GM19328 (cell line): ENCODE results near the gene COL23A1.

Source experiments
- ATAC-seq: cut with Tn5 transposase; IDR thresholded peaks from one replicate; pipeline ENCODE4 v1.9.1; 2021; ENCODE audit warnings: mild to moderate bottlenecking, moderate library complexity; ENCODE audit not compliant: unreplicated experiment

The COL23A1 gene

DNA sequence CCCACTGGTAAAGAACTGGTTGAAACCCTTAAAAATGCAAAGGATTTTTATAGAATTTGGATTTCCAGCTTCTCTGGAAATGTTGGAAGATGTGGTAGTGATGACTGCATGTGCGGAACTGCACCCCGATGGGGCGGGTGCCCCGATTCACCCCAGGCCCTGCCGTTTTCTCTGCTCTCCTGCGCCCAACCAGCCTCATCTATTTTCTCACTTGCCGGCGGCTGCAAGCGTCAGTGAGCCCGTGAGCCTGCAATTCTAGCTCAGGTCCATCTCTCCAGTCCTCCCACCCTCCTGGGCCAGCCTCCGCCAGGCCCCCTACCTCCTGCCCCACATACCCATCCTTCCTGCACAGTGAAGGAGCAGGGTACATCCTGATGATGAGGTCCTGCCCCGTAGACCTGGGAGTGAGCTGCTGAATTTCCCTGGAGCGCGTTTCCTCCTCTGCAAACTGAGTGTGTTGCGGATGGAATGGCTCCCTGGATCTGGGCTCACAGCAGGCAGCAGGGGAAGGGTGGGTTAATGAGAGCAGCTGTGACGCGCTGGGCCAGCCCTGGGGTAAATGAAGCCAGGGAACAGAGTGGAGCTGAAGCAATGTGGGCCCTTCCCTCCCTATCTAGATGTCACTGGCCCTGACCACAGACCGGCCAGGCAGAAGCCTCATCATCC is 311.7 kb downstream of the COL23A1 start:
- ATAC-seq, result no peak

- no peak for ATAC-seq
These were observed 312.3 kb downstream of the COL23A1 start for GRCh38 chr5:178277866-178278265.

DNA sequence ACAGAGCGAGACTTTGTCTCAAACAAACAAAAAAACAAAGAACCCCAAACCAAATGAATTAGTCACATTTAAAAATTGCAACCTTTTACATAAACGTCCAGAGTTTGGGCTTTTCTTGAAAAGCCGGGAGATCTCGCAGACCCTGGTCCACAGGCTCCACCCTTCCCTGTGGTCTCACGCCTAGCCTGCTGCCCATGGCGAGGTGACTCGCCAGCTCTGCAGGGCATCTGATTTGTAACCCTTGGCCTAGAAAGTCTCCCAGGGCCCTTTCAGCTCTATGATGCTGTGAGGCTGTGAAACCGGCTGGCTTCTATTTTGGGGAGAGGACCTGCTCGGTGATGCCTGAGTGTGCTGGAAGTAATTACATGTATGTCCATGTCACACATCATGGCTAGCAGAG is 312.8 kb downstream of the COL23A1 start:
- ATAC-seq, result no peak

GRCh38 chr5:178274781-178275537 is 315.2 kb downstream of the COL23A1 start:
- no peak for ATAC-seq

DNA sequence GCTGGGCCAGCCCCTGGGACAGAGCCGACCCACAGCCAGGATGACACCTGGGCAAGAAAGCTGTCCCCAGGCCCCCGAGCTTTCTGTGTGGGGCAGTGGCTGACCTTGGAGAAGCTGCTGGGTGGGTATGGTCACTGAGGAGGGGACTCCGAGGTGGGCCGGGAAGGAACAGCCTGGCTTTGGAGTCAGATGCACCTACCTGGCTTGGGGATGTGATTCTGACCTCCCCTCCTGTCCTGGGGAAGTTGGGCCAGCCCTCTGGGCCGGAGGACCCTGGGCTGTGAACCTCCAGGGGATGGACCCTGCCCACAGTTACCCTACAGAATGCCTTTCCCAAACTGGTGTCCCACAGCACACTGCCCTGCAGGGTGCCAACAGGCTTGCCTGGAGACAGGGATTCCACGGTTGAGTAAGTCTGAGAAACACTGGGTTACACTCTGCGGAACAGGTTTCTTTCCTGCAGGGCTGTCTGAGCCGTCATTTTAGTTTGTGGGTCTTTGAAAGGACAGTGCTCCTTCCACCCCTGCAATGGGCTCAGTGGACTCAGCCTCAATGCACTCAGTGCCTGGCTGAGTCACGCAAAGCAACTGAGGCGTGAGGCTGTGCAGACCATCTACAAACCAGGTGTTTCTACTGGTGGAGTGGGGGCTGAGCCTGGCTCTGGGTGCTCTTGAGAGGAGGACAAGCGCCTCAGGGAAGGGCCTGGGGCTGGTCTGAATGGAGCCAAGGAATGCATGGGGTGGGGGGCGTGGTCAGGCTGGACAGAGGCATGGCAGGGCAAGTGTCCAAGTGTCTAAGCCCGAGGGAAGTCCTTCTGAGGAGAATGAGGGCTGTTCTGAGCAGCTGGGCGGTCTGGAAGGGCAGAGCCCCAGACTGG is 316.3 kb downstream of the COL23A1 start:
- no peak for ATAC-seq

GRCh38 chr5:178273041-178273440 is 317.2 kb downstream of the COL23A1 start:
- no peak for ATAC-seq

GRCh38 chr5:178272591-178272990 is 317.6 kb downstream of the COL23A1 start:
- ATAC-seq, result no peak

- ATAC-seq, result no peak
These were observed 318.3 kb downstream of the COL23A1 start for GRCh38 chr5:178271726-178272479.

GRCh38 chr5:178271231-178271630 is 319.0 kb downstream of the COL23A1 start:
- no peak for ATAC-seq

- ATAC-seq, result no peak
These were observed 320.7 kb downstream of the COL23A1 start for GRCh38 chr5:178269499-178269898.

- no peak for ATAC-seq
These were observed 322.3 kb downstream of the COL23A1 start for GRCh38 chr5:178267876-178268275.

DNA sequence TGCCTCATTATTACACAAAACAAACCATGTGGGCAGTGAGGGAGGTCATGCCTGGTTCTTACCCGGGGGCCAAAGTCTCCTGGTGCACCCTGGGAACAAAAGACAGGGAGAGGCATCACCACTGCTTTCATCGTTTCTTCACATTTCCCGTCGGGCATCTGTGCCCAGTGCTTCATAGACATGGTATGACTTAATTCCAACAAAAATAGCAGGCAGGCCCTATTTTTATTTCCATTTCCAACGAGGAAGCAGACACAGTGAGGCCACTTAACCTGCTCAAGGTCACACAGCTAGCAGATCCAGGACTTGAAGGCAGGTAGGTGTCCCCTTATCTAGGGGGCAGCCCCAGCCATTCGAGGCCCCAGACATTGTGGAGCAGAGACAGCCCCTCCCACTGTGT is 322.9 kb downstream of the COL23A1 start:
- no peak for ATAC-seq

- ATAC-seq, result no peak
These were observed 323.6 kb downstream of the COL23A1 start for GRCh38 chr5:178266581-178266980.

DNA sequence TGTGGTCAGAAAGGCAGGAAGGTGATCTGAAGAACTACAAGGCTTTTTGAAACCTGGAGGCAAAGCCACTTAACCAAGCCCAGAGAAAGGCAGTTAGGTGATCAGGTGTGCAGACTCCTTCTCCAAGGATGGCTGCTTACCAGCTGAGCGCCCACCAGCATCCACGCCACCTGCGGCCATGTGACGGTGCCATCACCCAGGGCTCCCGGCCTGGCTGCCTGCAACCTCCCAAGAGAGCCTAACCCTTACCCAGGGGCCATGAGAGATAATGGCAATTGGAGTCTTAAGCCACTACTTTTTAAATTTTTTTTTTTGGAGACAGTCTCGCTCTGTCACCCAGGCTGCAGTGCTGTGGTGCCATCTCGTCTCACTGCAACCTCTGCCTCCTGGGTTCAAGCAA is 324.4 kb downstream of the COL23A1 start:
- no peak for ATAC-seq

GRCh38 chr5:178264044-178264443 is 326.1 kb downstream of the COL23A1 start:
- ATAC-seq, result no peak

DNA sequence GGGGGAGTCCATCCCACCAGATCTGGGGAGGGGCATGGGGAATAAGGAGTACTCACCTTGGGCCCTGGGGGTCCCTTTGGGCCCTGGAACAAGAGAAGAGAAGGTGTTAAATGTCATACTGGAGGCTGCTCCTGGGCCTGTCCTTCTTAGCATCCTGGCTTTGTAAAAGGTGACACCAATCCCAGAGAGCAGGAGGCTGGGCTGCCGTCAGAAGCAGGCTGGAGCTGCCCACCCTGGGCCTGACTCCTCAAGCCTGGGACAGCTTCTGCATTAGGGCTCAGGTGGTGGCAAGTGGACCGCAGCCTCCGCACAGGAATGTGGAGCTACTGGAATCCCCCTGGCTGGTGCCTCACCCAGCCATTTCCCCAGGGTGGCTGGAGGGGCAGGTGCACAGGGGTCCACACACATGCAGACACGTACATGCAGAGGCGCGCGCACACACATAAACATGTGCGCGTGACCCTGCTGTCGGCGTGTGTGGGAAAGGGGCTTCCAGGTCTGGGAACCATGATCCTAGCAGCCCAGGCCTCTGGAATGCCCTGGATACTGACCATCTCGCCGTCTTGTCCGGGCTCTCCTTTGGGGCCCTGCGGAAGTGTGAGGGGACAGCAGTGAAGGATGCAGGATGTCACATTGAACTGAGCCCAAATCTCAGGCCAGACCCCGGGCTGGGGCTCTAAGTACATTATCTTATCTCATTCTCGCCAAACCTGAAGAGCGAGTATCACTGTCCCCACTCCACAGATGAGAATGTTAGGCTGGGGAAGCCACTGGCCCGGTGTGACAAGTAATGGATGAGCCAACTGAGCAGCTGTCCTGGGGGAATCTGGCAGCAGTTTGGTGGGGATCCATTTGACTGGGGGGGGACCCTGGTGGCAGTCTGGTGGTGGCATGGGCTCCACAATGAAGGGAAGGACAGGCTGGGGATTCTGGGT is 328.3 kb downstream of the COL23A1 start:
- ATAC-seq, result no peak

DNA sequence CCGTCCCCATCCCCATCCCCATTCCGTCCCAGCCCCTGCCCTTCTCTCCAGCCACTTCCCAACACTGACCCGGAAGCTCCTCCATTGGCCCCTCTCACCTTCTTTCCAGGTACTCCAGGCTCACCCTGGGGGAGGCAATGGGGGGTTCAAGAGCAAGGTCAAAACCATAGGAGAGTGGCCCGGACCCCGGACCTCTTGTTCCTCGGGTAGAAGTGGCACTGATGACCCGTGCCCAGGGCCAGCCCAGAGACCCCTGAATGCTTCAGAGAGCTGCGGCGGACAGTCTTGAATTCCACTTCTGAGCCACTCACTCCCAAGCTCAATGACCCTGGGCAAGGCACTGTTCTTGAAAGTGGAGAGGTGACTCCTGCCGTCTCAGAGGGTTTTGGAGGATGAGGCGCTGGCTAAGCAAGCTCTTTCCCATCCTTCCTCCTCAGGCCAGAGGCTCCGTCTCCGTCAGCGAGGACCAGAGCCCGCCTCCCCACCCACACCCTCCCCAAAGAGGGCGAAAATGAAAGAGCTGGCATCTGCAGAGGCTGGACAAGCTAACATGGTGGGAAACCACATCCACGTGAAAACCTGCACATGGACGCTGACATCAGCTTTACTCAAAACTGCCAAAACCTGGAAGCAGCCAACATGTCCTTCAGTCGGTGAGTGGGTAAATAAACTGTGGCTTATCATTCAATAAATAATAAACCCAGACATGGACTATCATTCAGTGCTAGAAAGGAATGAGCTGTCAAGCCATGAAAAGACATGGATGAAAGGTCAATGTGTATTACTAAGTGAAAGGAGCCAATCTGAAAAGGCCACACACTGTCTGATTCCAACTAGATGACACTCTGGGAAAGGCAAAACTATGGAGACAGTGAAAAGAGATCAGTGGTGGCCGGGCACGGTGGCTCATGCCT is 330.3 kb downstream of the COL23A1 start:
- no peak for ATAC-seq

GRCh38 chr5:178257650-178258049 is 332.5 kb downstream of the COL23A1 start:
- ATAC-seq, result no peak

DNA sequence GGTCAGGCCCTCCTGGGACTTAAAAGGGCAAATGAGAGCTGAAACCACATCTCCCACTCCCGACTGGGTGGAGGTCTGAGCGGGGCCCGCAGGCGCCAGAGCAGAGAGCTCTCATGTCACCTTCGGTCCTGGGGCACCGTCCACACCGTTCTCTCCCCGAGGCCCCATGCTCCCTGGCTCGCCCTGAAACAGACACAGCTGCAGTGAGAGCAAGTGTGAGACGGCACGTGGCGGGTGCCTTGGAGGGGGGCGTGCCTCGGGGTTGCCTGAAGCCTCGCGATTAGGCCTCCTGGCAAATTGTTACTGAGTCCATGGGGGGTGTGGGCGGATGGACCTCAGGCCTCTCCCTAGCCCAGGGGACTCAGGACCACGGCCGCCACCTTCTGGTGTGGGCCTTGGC is 333.4 kb downstream of the COL23A1 start:
- no peak for ATAC-seq
